HCT116 (cell line): ENCODE results near the gene LSMEM2. TPM values are rescaled to one million over a fixed set of nuclear protein-coding genes. Genes with fewer than 3 reads are reported as not detected.

ENCODE experiments used
- ATAC-seq: fragments of 200-7000 bp; cut with Tn5 transposase; 2 replicates; pipeline ENCODE4 v1.9.1; 2020; ENCODE audit warnings: mild to moderate bottlenecking, moderate library complexity
- BruUV-seq: library from RNA; stranded (reverse); fragments of 400-500 nt; replicated peaks from 2 replicates; lab custom pipeline; 2021; lab: Mats Ljungman, UMichigan
- CTCF ChIA-PET: fragments of 300-600 bp; sonication (Branson Sonifier 250); formaldehyde crosslinking; loops from one replicate; lab custom pipeline; 2021; ENCODE audit warnings: antibody characterized with exemption; lab: Charles Lee
- POLR2A ChIA-PET: fragments of 300-600, 350-600 bp; sonication (Branson Sonifier 250); formaldehyde crosslinking; loops from one replicate; lab custom pipeline; 2021; ENCODE audit warnings: antibody characterized with exemption; lab: Charles Lee
- RAD21 ChIA-PET, 2 experiments: fragments of 300-600 bp; sonication (Branson Sonifier 250); formaldehyde crosslinking; loops; one replicate each; lab custom pipeline; 2023; ENCODE audit warnings: low total read pairs in 2 of 2; ENCODE audit not compliant: uncharacterized antibody in 2 of 2, unreplicated experiment in 2 of 2, low non-redundant PET in 1 of 2; lab: Charles Lee
- DNase-seq: peaks from one replicate; pipeline ENCODE4 v3.0.0-alpha.2; 2010; ENCODE audit warnings: low read depth, low spot score
- H2AFZ ChIP-seq: fragments of 200-600 bp; shearing (Covaris generic), sonication (generic); 2 replicates; pipeline ENCODE4 v1.6.1; 2017; ENCODE audit warnings: low read depth, mixed run types, mixed read lengths, antibody characterized with exemption, low read length; ENCODE audit not compliant: poor library complexity, severe bottlenecking
- H3K27ac ChIP-seq: 2 replicates; pipeline ENCODE4 v1.5.1; 2012; ENCODE audit warnings: low read depth, low read length
- H3K27me3 ChIP-seq: fragments of 200-600 bp; sonication (generic); 2 replicates; pipeline ENCODE4 v1.6.1; 2016; ENCODE audit warnings: mixed run types, low read length, mixed read lengths; ENCODE audit not compliant: insufficient read depth
- H3K36me3 ChIP-seq, 2 experiments: fragments of 200-500 bp in 1 of 2; fragments of 200-600 bp in 1 of 2; sonication (Bioruptor generic) in 1 of 2; sonication (generic) in 1 of 2; 2 replicates each; pipeline versions ENCODE4 v1.5.1 to v1.6.1; 2014 to 2016; ENCODE audit warnings: low read length in 2 of 2, inconsistent platforms in 1 of 2, mixed read lengths in 1 of 2, mixed run types in 1 of 2; ENCODE audit not compliant: insufficient read depth in 2 of 2, control insufficient read depth in 1 of 2
- H3K4me1 ChIP-seq, 2 experiments: fragments of 200-600 bp in 1 of 2; sonication (generic) in 1 of 2; 2 replicates each; pipeline versions ENCODE4 v1.5.1 to v1.6.1; 2012 to 2017; ENCODE audit warnings: low read length in 2 of 2, inconsistent platforms in 1 of 2, mild to moderate bottlenecking in 1 of 2, mixed read lengths in 1 of 2, mixed run types in 1 of 2, moderate library complexity in 1 of 2; ENCODE audit not compliant: insufficient read depth in 2 of 2, control insufficient read depth in 1 of 2
- H3K4me2 ChIP-seq: fragments of 200-600 bp; sonication (generic); 2 replicates; pipeline ENCODE4 v1.6.1; 2017; ENCODE audit warnings: mixed run types, low read length, mixed read lengths
- H3K4me3 ChIP-seq, 2 experiments: fragments of 200-600 bp in 1 of 2; sonication (generic) in 1 of 2; replicated peaks in 1 of 2; 2 replicates each; pipeline ENCODE4 v1.5.1; 2011 to 2016; ENCODE audit warnings: low read length in 2 of 2, control low read depth in 1 of 2, low read depth in 1 of 2, mild to moderate bottlenecking in 1 of 2, mixed read lengths in 1 of 2, mixed run types in 1 of 2
- H3K79me2 ChIP-seq: fragments of 200-600 bp; sonication (generic); 2 replicates; pipeline ENCODE4 v1.6.1; 2017; ENCODE audit warnings: mild to moderate bottlenecking, mixed run types, low read length, moderate library complexity, mixed read lengths; ENCODE audit not compliant: insufficient read depth
- H3K9ac ChIP-seq: fragments of 200-600 bp; sonication (generic); 2 replicates; pipeline ENCODE4 v1.6.1; 2016; ENCODE audit warnings: low read length, mixed read lengths
- H3K9me2 ChIP-seq: fragments of 200-600 bp; sonication (generic), shearing (Covaris generic); 2 replicates; pipeline ENCODE4 v1.6.1; 2017; ENCODE audit warnings: mixed run types, mild to moderate bottlenecking, moderate library complexity; ENCODE audit not compliant: insufficient read depth
- H3K9me3 ChIP-seq, 2 experiments: fragments of 200-500 bp in 1 of 2; fragments of 200-600 bp in 1 of 2; sonication (Bioruptor generic) in 1 of 2; sonication (generic) in 1 of 2; 2 replicates each; pipeline ENCODE4 v1.6.1; 2014 to 2017; ENCODE audit warnings: low read length in 2 of 2, mixed read lengths in 2 of 2, inconsistent platforms in 1 of 2, low read depth in 1 of 2, mild to moderate bottlenecking in 1 of 2, mixed run types in 1 of 2, moderate library complexity in 1 of 2; ENCODE audit not compliant: control insufficient read depth in 1 of 2, insufficient read depth in 1 of 2
- H4K20me1 ChIP-seq: fragments of 200-600 bp; sonication (generic), shearing (Covaris generic); 2 replicates; pipeline ENCODE4 v1.6.1; 2017; ENCODE audit warnings: mixed run types, mild to moderate bottlenecking, moderate library complexity; ENCODE audit not compliant: insufficient read depth
- ATF3 ChIP-seq: IDR thresholded peaks from 2 replicates; pipeline ENCODE4 v1.6.1; 2012
- CBX3 ChIP-seq: IDR thresholded peaks from 2 replicates; pipeline ENCODE4 v1.6.1; 2012; ENCODE audit warnings: low read depth
- CTCF ChIP-seq, 3 experiments: fragments of 200-600 bp in 1 of 3; sonication (generic) in 1 of 3; IDR thresholded peaks in 2 of 3; conservative IDR thresholded peaks in 1 of 3; 2 replicates each; pipeline ENCODE4 v1.5.1; 2012 to 2017; ENCODE audit warnings: low read depth in 2 of 3, low read length in 2 of 3, antibody characterized with exemption in 1 of 3, borderline replicate concordance in 1 of 3, control low read depth in 1 of 3, mild to moderate bottlenecking in 1 of 3, mixed read lengths in 1 of 3, mixed run types in 1 of 3, moderate library complexity in 1 of 3; ENCODE audit not compliant: insufficient read depth in 1 of 3
- ELF1 ChIP-seq: IDR thresholded peaks from 2 replicates; pipeline ENCODE4 v1.6.1; 2012; ENCODE audit warnings: low read depth, borderline replicate concordance
- FOSL1 ChIP-seq: IDR thresholded peaks from 2 replicates; pipeline ENCODE4 v1.6.1; 2012; ENCODE audit warnings: low read depth
- JUND ChIP-seq: IDR thresholded peaks from 2 replicates; pipeline ENCODE4 v1.6.1; 2012
- POLR2A ChIP-seq: IDR thresholded peaks from 2 replicates; pipeline ENCODE4 v1.7.0; 2011; ENCODE audit warnings: borderline replicate concordance; ENCODE audit not compliant: insufficient read depth, insufficient read length; ENCODE audit errors: extremely low read depth
- POLR2AphosphoS5 ChIP-seq: IDR thresholded peaks from 2 replicates; pipeline ENCODE4 v1.6.1; 2011; ENCODE audit warnings: mild to moderate bottlenecking, low read depth, low read length, moderate library complexity
- REST ChIP-seq: IDR thresholded peaks from 2 replicates; pipeline ENCODE4 v1.6.1; 2012; ENCODE audit warnings: low read depth
- SIN3A ChIP-seq: IDR thresholded peaks from 2 replicates; pipeline ENCODE4 v1.6.1; 2012; ENCODE audit warnings: low read depth
- SP1 ChIP-seq: IDR thresholded peaks from 2 replicates; pipeline ENCODE4 v1.6.1; 2012; ENCODE audit warnings: low read depth
- SRF ChIP-seq: IDR thresholded peaks from 2 replicates; pipeline ENCODE4 v1.6.1; 2012; ENCODE audit warnings: low read depth
- TCF7L2 ChIP-seq: IDR thresholded peaks from 2 replicates; pipeline ENCODE4 v1.7.0; 2011; ENCODE audit warnings: borderline replicate concordance, inconsistent platforms; ENCODE audit not compliant: insufficient read depth, insufficient read length; ENCODE audit errors: extremely low read depth
- YY1 ChIP-seq: IDR thresholded peaks from 2 replicates; pipeline ENCODE4 v1.6.1; 2011; ENCODE audit warnings: low read length, low read depth, moderate library complexity, mild to moderate bottlenecking; ENCODE audit not compliant: insufficient replicate concordance; ENCODE audit errors: extremely low read depth
- ZBTB33 ChIP-seq: IDR thresholded peaks from 2 replicates; pipeline ENCODE4 v1.6.1; 2011; ENCODE audit warnings: mild to moderate bottlenecking, low read length, moderate library complexity; ENCODE audit not compliant: insufficient replicate concordance; ENCODE audit errors: extremely low read depth
- ZFX ChIP-seq: fragments of 450-650 bp; IDR thresholded peaks from 2 replicates; pipeline ENCODE4 v1.6.1; 2017
- intact Hi-C: fragments of 100-400 bp; cut with micrococcal nuclease; formaldehyde crosslinking; loops from 2 replicates; pipeline ENCODE4 v1.10.0; 2022
- total RNA-seq: library from RNA; stranded (reverse); gene quantifications from one replicate; pipeline ENCODE4 v1.2.1, GENCODE V29; 2021; ENCODE audit not compliant: unreplicated experiment
- TF ChIP-seq, protein P1 (sequence below): IDR thresholded peaks from 2 replicates; pipeline ENCODE4 v1.6.1; 2012

The LSMEM2 gene
- total RNA-seq, 1 experiment from 2014 or later = not detected

GRCh38 chr3:50250514-50250913 lies 28.4 kb upstream of the LSMEM2 start:
- Histone ChIP-seq H3K4me1 (peaks cover 28 to 87% of the 10 kb centered on the region in 2 experiments), H3K27me3 (no peaks in the 10 kb centered on the region), H3K4me2 (peak overlapping the region; percentile 62), H3K9me3 (no peaks in the 10 kb centered on the region), H3K27ac (peak overlapping the region; percentile 31; the same call in 1 of the 2 replicates), H3K79me2 (peaks cover 65% of the 10 kb centered on the region), H2AFZ (no peak overlapping the region), H3K9ac (peak overlapping the region; percentile 20), H3K36me3 (peaks cover 0 to 3% of the 10 kb centered on the region in 2 experiments; a peak in 2 of 4 replicates), H3K9me2 (no peaks in the 10 kb centered on the region), H3K4me3 (no peak overlapping the region), H4K20me1 (no peaks in the 10 kb centered on the region)
- DNase-seq = no peak
- no TSS peak for BruUV-seq
- TF ChIP-seq REST = no peak
- no peak for TF ChIP-seq POLR2AphosphoS5
- TF ChIP-seq ATF3 = no peak
- no peak for TF ChIP-seq ZBTB33
- TF ChIP-seq SP1 = no peak
- TF ChIP-seq, protein P1, sequence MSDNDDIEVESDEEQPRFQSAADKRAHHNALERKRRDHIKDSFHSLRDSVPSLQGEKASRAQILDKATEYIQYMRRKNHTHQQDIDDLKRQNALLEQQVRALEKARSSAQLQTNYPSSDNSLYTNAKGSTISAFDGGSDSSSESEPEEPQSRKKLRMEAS = no peak
- no peak for TF ChIP-seq CTCF (IDR thresholded peaks at IDR 0.05 in 2 of 3, conservative IDR thresholded peaks at IDR 0.05 in 1 of 3; ENCODE audit: borderline replicate concordance in 1 of 3, insufficient read depth in 1 of 3, low read depth in 2 of 3, low read length in 2 of 3)
- TF ChIP-seq YY1 = no peak
- TF ChIP-seq ZFX = no peak
- no peak for TF ChIP-seq JUND
- no peak for TF ChIP-seq FOSL1
- no peak for TF ChIP-seq TCF7L2
- no peak for TF ChIP-seq SIN3A
- no peak for TF ChIP-seq ELF1
- TF ChIP-seq CBX3 = no peak
- TF ChIP-seq SRF = no peak
- no peak for TF ChIP-seq POLR2A
- ChIA-PET RAD21 (no interaction called here), CTCF (interaction anchor here (0.9 to 4.7 kb wide), 2 partner anchors 9 to 24 kb away, joined by 3 to 46 read pairs; no protein-coding TSS in a partner anchor), POLR2A (interaction anchor here (1.1 to 3.0 kb wide), 2 partner anchors 9 to 15 kb away, joined by 3 to 12 read pairs; partner anchors contain the start of gene GNAI2)
- ATAC-seq = no peak
- intact Hi-C loops = no loop called here
